Stimulated activated CD8-positive, alpha-beta memory T cell treated with anti-CD3 and anti-CD28 coated beads, Interleukin-15, amount 100 ng/mL, for 48 hours (primary cell): ENCODE measurements around the gene IGFL3.
A peak's percentile ranks its signal among the peaks of the same experiment; 100 is the strongest.
"Not testable (repeated sequence)": the region's sequence is repeated elsewhere in the genome, so short reads cannot be mapped to it uniquely, and the experiment has no call there.

Source experiments
- DNase-seq, 2 donors: peaks; one replicate each; pipeline ENCODE4 v3.0.0-alpha.2; 2020; ENCODE audit warnings: low read depth in 2 of 2

Gene IGFL3

GRCh38 chr19:46125447-46125846 lies 959 bp upstream of the IGFL3 start:
- no peak for DNase-seq

DNA sequence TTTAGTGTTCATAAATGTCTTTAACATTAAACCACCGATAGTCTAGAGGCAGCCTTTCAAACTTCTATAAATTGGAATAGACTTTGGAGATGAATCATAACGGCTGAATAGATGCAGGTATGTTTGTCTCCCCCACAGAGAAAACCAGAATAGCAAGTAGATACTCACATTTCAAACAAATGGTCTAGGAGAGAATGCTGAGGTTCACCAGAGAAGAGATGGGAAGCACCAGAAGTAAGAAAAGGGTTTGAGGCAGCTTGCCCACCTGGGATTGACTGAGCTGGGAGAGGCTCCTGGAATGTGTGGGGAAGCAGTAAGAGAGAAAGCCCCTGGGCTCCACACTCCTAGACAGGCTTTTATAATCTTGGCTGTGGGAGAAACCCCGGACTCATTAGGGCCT lies 6.4 kb downstream of the IGFL3 start:
- no peak for DNase-seq

- DNase-seq: no peak
Observed at GRCh38 chr19:46116121-46116520, 8.4 kb downstream of the IGFL3 start.

DNA sequence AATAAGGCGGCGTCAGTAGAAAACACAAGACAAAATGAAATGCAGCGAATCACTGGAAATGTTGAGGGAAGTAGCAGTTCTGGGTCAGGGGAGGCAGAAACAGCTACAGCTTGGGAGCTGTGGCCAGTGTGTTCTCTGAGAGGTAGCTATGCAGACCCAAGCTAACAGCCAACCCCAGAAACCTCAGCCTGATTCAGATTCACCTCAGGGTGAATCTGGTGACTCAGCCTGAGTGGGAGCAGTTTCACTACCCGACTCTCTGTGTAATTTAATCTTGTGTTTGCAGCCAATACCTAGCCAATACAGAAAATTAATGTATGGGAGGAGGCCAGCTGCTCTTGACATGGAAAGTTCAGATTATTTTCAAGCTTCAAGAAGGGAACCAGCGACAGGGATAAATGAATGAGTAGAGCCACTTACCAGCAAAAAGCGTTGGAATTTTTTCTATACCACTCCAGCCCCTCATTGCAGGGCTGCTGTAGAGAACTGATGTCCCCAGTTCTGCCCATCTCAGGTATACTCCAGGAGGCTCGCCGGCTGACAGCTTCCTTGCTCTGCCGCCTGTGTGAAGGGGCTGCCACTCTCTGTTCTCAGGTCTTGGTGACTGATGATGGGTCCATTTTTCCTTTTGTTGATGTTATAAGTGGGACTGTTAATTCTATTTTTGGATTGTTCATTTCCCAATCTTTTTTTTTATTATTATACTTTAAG lies 8.9 kb downstream of the IGFL3 start:
- peak; percentile 53 to 62 for DNase-seq

DNA sequence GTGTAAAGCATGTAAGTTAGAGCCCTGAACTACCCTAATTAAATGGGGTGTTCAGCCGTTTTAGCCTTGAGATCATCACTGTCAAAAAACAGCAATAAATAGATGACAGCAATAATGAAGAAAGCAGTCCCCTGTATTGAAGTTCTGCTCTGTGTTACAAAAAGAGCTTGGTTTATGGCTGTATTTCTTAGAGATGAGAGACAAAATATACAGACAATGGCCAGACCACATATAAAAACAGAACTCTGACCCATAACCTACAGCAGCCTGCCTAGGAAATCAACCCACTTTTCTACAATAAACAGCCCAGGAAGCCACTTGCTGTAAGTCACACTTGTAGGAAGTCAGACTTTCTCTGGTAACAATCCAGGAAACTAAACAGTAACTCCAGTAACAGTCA lies 10.8 kb downstream of the IGFL3 start:
- DNase-seq: no peak

GRCh38 chr19:46112527-46112926 lies 12.0 kb downstream of the IGFL3 start:
- DNase-seq: no peak

DNA sequence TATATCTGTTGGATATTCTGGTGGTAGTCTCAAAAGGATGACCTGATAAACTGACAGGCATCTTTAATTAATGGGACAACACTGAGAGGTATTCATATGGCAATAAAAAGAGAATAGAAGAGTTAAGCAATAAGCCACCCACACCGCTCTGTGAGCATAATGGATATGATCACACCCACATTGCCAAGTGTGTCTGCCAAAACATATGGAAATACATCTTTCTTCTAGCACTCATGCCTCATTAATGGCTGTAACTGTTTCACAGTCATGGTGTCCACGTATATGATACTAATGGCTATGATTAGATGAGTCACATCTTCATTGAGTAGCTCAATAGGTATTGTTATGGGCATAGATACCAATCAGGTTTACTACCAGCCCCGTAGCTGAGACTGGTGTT lies 13.1 kb downstream of the IGFL3 start:
- DNase-seq: no peak

DNA sequence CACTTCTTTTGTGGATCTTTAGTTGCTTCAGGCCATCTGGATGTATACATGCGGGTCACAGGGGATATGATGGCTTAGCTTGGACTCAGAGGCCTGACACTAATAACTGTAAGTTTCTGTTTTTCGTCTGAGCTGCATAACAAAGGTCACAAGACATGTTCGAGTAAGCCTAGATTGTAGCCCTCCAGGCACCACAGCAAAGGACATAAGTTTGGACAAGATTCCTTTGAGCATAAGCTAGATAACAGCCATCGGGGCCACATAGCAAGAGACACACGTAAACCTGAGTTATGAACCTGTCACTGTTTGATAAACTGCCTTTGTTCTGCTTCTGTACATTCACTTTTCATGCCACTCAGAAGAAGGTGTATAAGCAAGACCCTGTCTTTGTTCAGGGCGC lies 14.6 kb downstream of the IGFL3 start:
- no peak for DNase-seq

DNA sequence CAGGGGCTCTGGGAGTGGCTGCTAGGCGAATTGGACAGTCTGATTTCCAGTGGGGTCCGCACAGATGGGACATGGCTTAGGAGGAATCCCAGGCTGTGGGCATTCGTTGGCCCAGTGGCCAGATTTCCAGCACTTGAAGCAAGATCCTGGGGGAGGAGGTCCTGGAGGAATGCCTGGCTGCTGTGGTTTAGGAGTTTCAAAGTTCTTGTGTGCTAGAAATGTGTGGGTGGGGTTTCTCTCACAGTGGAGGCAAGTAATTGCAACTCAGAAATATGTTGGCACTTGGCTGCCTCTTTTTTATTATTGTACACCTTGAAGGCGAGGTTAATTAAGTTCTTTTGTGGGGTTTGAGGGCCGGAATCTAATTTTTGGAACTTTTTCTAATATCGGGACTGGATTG lies 17.1 kb downstream of the IGFL3 start:
- no peak for DNase-seq

DNA sequence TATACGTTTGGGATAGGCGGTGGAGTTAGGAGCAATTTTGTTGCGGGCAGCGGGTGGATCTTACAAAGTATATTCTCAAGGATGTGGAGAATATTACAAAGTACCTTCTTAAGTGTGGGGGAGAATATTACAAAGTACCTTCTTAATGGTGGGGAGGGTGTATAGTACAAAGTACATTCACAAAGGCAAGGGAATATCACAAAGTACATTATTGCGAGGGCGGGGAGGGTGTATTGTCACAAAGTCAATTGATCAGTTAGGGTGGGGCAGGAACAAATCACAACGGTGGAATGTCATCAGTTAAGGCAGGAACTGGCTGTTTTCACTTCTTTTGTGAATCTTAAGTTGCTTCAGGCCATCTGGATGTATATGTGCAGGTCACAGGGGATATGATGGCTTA lies 22.2 kb downstream of the IGFL3 start:
- not testable (repeated sequence) for DNase-seq

DNA sequence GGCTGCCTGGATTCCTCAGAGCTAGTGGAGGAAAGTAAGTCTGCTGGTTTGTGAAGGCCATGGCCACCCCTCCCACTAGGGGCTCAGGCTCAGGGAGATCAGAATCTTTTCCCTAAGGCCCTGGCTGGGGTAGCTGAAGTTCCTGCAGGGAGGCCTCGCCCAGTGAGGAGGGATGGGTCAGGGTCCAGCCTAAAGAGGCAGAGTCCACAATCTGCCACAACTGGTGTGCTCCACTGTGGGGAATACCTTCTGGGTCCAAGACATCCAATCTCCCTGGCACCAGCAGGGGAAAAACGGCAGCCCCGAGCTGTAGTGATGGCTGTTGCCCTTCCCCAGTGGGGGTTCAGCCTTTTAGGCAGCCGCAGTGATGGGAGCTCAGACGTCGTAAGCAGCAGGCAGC lies 23.2 kb downstream of the IGFL3 start:
- DNase-seq: no peak

- DNase-seq: no peak
Observed at GRCh38 chr19:46100344-46100743, 24.1 kb downstream of the IGFL3 start.

- DNase-seq: no peak
Observed at GRCh38 chr19:46090444-46090843, 34.0 kb downstream of the IGFL3 start.

- DNase-seq: no peak
Observed at GRCh38 chr19:46089432-46089831, 35.1 kb downstream of the IGFL3 start.

DNA sequence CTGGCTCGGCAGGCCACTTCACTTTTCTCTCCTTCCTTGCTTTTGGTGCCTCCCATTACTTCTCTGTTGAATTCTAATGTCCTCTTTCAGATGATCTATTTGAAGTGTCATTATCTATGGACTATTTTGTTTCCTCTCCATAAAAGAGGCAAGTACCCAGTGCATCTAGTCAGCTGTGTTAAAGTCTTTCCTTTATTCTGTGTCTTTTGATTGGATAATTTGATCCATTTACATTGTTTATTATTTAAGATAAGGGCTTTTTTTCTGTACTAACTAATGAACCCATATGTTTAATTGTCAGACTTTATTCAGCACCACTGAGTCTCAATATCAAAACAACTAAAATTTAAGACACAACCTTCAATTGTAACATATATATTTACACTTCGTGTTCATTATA lies 36.4 kb downstream of the IGFL3 start:
- DNase-seq: no peak

DNA sequence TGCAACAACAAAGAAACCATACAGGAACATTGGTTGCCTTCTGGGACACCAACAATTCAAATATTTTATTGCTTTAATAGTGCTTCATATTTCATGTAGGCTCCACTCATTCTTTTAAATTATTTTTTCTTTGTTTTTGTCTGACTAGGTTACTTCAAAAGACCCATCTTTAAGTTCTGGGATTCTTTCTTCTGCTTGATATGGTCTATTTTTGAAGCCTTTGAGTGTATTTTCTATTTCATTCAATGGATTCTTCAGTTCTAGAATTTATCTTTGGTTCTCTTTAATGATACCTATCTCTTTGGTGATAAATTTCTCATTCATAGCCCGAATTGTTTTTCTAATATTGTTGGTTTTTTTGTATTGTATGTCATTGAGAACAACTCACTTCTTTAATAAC lies 38.6 kb downstream of the IGFL3 start:
- DNase-seq: no peak

- no peak for DNase-seq
Observed at GRCh38 chr19:46082728-46083050, 41.8 kb downstream of the IGFL3 start.

- DNase-seq: no peak
Observed at GRCh38 chr19:46081928-46082727, 42.4 kb downstream of the IGFL3 start.

DNA sequence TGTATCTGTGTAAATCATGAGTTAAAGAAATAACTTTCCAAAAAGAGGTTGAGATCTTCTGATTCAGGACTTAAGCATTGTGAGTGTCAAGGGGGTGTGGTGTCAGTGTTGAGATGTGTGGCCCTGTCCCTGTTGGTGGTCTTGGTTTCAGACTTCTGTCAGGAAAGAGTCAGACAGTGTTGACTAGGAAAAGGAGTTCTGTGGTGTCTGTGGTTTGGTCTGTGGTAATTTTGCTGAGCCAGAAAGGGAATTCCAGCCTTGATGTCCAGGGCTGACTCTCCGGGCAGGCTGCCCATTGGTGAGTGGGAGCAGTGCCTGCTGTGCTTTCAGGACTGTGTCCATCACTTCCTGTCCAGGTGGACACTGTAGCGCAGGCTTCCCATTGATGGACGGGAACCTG lies 43.9 kb downstream of the IGFL3 start:
- no peak for DNase-seq

- no peak for DNase-seq
Observed at GRCh38 chr19:46079576-46079975, 44.9 kb downstream of the IGFL3 start.

DNA sequence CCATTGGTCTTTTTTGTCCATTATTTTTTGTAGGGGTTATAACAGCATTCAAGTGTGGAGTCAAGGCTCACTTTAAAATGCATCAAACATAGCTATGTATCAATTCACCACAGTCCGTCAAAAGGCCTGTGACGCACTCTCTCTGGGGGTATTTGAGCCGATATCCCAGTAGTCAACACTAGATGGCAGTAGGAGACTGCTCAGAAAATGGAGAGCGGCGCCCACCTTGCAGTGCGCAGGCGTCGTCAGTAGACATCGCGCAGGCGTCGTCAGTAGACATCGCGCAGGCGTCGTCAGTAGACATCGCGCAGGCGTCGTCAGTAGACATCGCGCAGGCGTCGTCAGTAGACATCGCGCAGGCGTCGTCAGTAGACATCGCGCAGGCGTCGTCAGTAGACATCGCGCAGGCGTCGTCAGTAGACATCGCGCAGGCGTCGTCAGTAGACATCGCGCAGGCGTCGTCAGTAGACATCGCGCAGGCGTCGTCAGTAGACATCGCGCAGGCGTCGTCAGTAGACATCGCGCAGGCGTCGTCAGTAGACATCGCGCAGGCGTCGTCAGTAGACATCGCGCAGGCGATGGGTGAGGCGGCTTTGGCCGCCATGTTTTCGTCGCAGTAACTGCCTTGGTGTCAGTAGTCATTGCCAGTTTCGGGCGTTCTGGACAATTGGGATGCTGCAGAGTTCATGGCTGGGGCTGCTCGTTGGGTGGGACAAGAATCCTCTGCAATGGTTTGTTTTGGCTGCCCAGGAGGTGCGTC lies 45.7 kb downstream of the IGFL3 start:
- peak in 1 of 2 donors; percentile 12 for DNase-seq

- no peak for DNase-seq
Observed at GRCh38 chr19:46077815-46078167, 46.7 kb downstream of the IGFL3 start.
